Activated CD8-positive, alpha-beta memory T cell treated with anti-CD3 and anti-CD28 coated beads, Interleukin-2, amount 50 U/mL, for 1 hour (primary cell): ENCODE data around the gene KRTCAP2.
"Not testable (repeated sequence)": the region's sequence is repeated elsewhere in the genome, so short reads cannot be mapped to it uniquely, and the experiment has no call there.

Experiments used
- DNase-seq: peaks from one replicate; pipeline ENCODE4 v3.0.0-alpha.2; 2020; ENCODE audit errors: extremely low read depth

Gene KRTCAP2

GRCh38 chr1:155199792-155200191, 26.7 kb upstream of the KRTCAP2 start:
- no peak for DNase-seq

DNA sequence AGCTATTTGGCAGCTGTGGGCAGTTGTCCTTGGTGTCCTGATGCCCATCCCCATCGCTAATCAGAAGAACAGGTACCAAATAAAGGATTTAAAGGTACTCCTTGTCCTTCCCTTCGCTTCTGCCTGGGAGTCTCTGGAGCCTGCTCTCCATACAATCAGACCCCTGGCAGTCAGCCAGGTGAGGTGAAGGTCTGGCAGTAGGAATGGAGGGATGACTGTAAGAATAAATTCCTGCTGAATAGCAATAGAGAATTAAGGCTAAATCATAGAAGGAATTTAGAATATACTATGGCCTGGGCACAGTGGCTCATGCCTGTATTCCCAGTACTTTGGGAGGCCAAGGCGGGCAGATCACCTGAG, 25.4 kb upstream of the KRTCAP2 start:
- no peak for DNase-seq

DNA sequence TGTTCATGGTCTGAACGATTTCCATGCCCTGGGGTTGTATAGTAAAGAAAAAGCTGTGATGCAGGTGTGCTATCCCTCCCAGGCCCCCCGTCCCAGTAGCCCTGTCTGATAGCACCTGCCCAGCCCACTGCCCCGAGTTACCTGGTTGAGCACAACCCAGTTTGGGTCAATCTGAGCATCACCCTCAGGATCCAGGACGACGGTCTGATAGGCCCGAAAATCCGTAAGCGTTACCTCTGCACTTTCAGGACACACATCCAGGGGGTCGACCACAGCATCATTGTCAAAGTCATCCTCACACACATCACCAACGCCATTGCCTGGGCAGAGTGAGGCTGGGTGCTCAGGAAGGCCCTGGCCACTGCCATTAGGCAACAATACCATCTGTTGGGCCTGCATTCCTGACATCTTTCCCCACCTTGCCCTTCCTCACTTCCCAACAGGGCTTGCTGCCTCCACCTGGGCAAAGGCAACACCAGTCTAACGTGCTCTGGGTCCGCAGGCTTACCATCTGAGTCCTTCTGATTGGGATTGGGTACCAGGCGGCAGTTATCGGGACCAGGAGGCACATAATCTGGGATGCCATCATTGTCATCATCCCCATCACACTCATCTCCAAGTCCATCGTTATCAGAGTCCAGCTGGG, 24.9 kb upstream of the KRTCAP2 start:
- DNase-seq = no peak

DNA sequence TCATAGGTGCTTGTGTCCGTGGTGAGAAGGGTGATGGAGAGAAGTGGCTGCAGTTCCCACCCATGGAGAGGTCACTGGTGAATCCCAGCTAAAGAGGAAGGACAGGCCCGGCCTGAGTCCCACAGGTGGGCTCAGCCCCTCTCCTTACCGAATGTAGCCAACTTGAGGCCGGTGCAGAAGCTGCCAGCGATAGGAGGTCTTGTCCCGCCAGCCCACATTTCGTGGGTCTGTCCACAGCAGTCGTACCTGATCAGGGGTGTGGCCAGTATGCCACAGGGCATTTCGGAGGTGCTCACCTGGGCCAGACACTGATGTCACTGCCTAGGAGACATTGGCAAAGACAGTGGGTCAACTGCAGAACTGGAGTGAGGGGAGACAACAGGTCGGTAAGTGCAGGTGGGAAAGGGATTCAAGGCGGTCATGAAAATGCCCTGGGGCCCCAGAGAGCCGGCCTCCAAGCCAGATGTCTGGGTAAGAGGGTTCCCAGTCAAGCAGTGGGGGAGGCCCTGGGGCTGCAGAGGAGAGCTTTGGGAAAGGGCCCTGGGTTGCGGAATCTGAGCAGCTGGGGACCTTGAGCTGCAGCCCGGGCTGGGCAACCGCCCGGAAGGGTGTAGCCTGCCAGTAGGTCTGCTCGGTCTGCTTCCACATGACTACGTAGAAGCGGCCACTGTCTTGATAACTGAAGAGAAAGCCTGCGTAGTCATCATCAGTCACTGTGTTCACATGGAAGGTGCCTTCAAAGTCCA, 24.0 kb upstream of the KRTCAP2 start:
- no peak for DNase-seq

GRCh38 chr1:155196103-155196892, 23.2 kb upstream of the KRTCAP2 start:
- DNase-seq = no peak

- DNase-seq = no peak
Observed at GRCh38 chr1:155195201-155196102, 22.3 kb upstream of the KRTCAP2 start.

GRCh38 chr1:155193991-155194240, 20.8 kb upstream of the KRTCAP2 start:
- not testable (repeated sequence) for DNase-seq

- DNase-seq = no peak
Observed at GRCh38 chr1:155193275-155193990, 20.3 kb upstream of the KRTCAP2 start.

GRCh38 chr1:155192346-155193274, 19.5 kb upstream of the KRTCAP2 start:
- no peak for DNase-seq

- no peak for DNase-seq
Observed at GRCh38 chr1:155191904-155192303, 18.8 kb upstream of the KRTCAP2 start.

DNA sequence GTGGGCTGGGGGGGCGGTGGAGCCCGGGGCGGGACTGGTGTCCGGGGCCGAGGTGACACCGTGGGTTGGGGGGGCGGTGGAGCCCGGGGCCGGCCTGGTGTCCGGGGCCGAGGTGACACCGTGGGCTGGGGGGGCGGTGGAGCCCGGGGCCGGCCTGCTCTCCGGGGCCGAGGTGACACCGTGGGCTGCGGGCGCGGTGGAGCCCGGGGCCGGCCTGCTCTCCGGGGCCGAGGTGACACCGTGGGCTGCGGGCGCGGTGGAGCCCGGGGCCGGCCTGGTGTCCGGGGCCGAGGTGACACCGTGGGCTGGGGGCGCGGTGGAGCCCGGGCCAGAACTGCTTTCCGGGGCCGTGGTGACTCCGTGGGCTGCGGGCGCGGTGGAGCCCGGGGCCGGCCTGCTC, 16.8 kb upstream of the KRTCAP2 start:
- not testable (repeated sequence) for DNase-seq

DNA sequence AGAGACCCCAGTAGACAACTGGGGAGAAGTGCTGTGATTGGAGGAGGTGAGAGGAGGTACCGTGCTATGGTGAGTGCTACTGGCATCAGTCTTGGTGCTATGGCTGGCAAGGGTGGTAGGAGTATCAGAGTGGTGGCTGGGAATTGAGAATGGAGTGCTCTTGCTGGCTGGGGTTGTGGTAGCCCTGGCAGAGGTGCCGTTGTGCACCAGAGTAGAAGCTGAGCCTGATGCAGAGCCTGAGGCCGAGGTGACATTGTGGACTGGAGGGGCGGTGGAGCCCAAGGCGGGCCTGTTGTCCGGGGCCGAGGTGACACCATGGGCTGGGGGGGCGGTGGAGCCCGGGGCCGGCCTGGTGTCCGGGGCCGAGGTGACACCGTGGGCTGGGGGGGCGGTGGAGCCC, 15.2 kb upstream of the KRTCAP2 start:
- DNase-seq = no peak

DNA sequence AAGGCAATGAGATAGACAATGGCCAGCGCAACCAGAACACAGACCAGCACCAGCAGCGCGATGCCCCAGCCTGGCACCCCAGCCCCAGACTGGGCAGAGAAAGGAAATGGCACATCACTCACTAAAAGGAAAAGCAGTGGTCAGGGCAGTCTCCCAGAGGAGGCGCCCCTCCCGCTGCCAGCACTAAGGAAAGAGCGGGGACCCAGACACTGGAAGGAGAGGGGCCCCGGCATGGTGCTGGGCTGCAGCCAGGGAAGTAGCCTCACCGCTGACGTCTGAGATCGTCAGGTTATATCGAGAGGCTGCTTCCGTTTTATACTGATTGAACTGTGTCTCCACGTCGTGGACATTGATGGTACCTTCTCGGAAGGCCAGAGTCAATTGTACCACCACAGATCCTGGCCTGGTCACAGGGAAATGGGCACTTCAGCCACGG, 14.4 kb upstream of the KRTCAP2 start:
- no peak for DNase-seq

GRCh38 chr1:155186794-155187455, 13.8 kb upstream of the KRTCAP2 start:
- no peak for DNase-seq

- no peak for DNase-seq
Observed at GRCh38 chr1:155186067-155186793, 13.1 kb upstream of the KRTCAP2 start.

GRCh38 chr1:155185783-155186066, 12.6 kb upstream of the KRTCAP2 start:
- DNase-seq = no peak

GRCh38 chr1:155184835-155185782, 12.0 kb upstream of the KRTCAP2 start:
- DNase-seq = no peak

GRCh38 chr1:155184351-155184811, 11.3 kb upstream of the KRTCAP2 start:
- no peak for DNase-seq
